Spleen (tissue), 11 donors: ENCODE data around the gene CASTOR1. TPM values are rescaled to one million over a fixed set of nuclear protein-coding genes. Genes with fewer than 3 reads are reported as not detected.

ENCODE experiments used
- DNase-seq: peaks from one replicate; pipeline ENCODE4 v3.0.0-alpha.2; 2020
- H3K27ac ChIP-seq, 8 donors: fragments of 200-600 bp; sonication (generic) in 7 of 8; 1 replicate in 4 of 8; 2 replicates in 4 of 8; pipeline versions ENCODE4 v1.5.0 to v1.8.0; 2016 to 2021; ENCODE audit warnings: inconsistent platforms in 4 of 8, mild to moderate bottlenecking in 4 of 8, moderate library complexity in 1 of 8
- H3K27me3 ChIP-seq, 7 donors: fragments of 200-600 bp; sonication (generic) in 6 of 7; replicated peaks in 1 of 7; 1 replicate in 4 of 7; 2 replicates in 3 of 7; pipeline versions ENCODE4 v1.5.0 to v1.8.0; 2016 to 2021; ENCODE audit warnings: inconsistent platforms in 3 of 7, mild to moderate bottlenecking in 1 of 7
- H3K36me3 ChIP-seq, 6 donors: fragments of 200-600 bp; sonication (generic) in 5 of 6; 1 replicate in 4 of 6; 2 replicates in 2 of 6; pipeline versions ENCODE4 v1.5.0 to v1.8.0; 2016 to 2021; ENCODE audit warnings: inconsistent platforms in 2 of 6
- H3K4me1 ChIP-seq, 6 donors: fragments of 200-600 bp; sonication (generic) in 5 of 6; 1 replicate in 3 of 6; 2 replicates in 3 of 6; pipeline versions ENCODE4 v1.5.0 to v1.8.0; 2016 to 2021; ENCODE audit warnings: inconsistent platforms in 3 of 6
- H3K4me3 ChIP-seq, 8 donors: fragments of 200-600 bp; sonication (generic) in 7 of 8; 1 replicate in 4 of 8; 2 replicates in 4 of 8; pipeline versions ENCODE4 v1.5.0 to v1.8.0; 2016 to 2021; ENCODE audit warnings: inconsistent platforms in 4 of 8, mild to moderate bottlenecking in 4 of 8, moderate library complexity in 2 of 8
- H3K9me3 ChIP-seq, 8 donors: fragments of 200-600 bp; sonication (generic) in 7 of 8; 1 replicate in 4 of 8; 2 replicates in 4 of 8; pipeline versions ENCODE4 v1.5.0 to v1.8.0; 2016 to 2021; ENCODE audit warnings: inconsistent platforms in 4 of 8
- CTCF ChIP-seq, 11 experiments: fragments of 200-600 bp in 7 of 11; fragments of 450-650 bp in 4 of 11; sonication (generic) in 4 of 11; IDR thresholded peaks in 8 of 11; conservative IDR thresholded peaks in 3 of 11; 1 replicate in 7 of 11; 2 replicates in 4 of 11; pipeline versions ENCODE4 v1.4.0 to v1.8.0; 2016 to 2021; ENCODE audit warnings: antibody characterized with exemption in 11 of 11, inconsistent platforms in 4 of 11, mild to moderate bottlenecking in 1 of 11
- POLR2A ChIP-seq, 3 donors: fragments of 450-650 bp; IDR thresholded peaks; one replicate each; pipeline ENCODE4 v1.5.1; 2017; ENCODE audit warnings: antibody characterized with exemption in 3 of 3, mild to moderate bottlenecking in 1 of 3
- POLR2AphosphoS5 ChIP-seq, 3 donors: sonication (generic); formaldehyde crosslinking; IDR thresholded peaks; one replicate each; pipeline ENCODE4 v1.5.1; 2017; ENCODE audit warnings: antibody characterized with exemption in 3 of 3
- WGBS, 5 donors: extraction: QIAGEN DNeasy Blood & Tissue Kit in 3 of 5; methylation state at CpG; one replicate each; pipeline versions ENCODE4 v1.1.5 to v1.1.7; 2013 to 2018; 5-methylcytosine and 5-hydroxymethylcytosine counted together
- intact Hi-C: fragments of 100-400 bp; cut with DNase I; formaldehyde crosslinking; loops from one replicate; pipeline ENCODE4 v1.15.0; 2023; ENCODE audit warnings: low total_unique reads
- polyA plus RNA-seq, 3 donors: library from polyadenylated mRNA; stranded (reverse); fragments of 200-250 nt; gene quantifications; one replicate each; pipeline ENCODE4 v1.2.1, GENCODE V29; 2013
- total RNA-seq, 7 donors: library from RNA; depleted of rRNA in 3 of 7; stranded (reverse); fragments of >200 nt in 3 of 7; fragmentation: NEBNext Ultra II Directional in 4 of 7; extraction: Animal tissue kit (Norgen Biotek cat#: 25700) in 4 of 7; gene quantifications; one replicate each; pipeline versions ENCODE4 v1.1.0 to v1.2.1, GENCODE V29; 2016 to 2021
- donor health status: healthy with polysubstance abuse.
- donor health status: DM: no; HTN: no; CAD: no; lungs with moderate emphysema.
- donor health status: DM: no; HTN: no; CAD: no.
- donor health status: Bipolar disorder and iron deficiency.
- donor health status: healthy.
- donor health status: DM: no; HTN: no; CAD: no.
- donor health status: DM: yes; HTN: yes; CAD: no.

CASTOR1 gene
- total and polyA plus RNA-seq, 10 donors, result 5.6 to 18.9 (median 12.6) TPM

GRCh38 chr22:30282616-30283046 lies 6.7 kb downstream of the CASTOR1 start:
- H3K27ac ChIP-seq, result no peak overlapping the region

GRCh38 chr22:30280505-30280904 lies 8.8 kb downstream of the CASTOR1 start:
- H3K27ac ChIP-seq, result no peak overlapping the region
- peaks cover 12 to 66% (median 48%) of the 10 kb centered on the region in 6 donors for H3K4me1 ChIP-seq
- WGBS, 5 donors, result 84 to 95% (median 89%) methylated on average over 8 of the region's 8 CpGs
- H3K9me3 ChIP-seq, result no peaks in the 10 kb centered on the region
- intact Hi-C loops, result loop anchor here (10.0 kb wide), 1 partner anchor 176 kb away; no protein-coding TSS in a partner anchor
- DNase-seq, result no peak
- peaks cover 0 to 26% (median 0%) of the 10 kb centered on the region in 7 donors for H3K27me3 ChIP-seq
- no peak for TF ChIP-seq CTCF (IDR thresholded peaks at IDR 0.05 in 8 of 11, conservative IDR thresholded peaks at IDR 0.05 in 3 of 11)
- no peak for TF ChIP-seq POLR2AphosphoS5 (IDR thresholded peaks at IDR 0.05)
- no peak for TF ChIP-seq POLR2A (IDR thresholded peaks at IDR 0.05)
- no peak overlapping the region for H3K4me3 ChIP-seq
- H3K36me3 ChIP-seq, result peaks cover 0 to 21% (median 8%) of the 10 kb centered on the region in 6 donors

More at GRCh38 chr22:30282616-30283046, 6.7 kb downstream of the CASTOR1 start:
- TF ChIP-seq CTCF (IDR thresholded peaks at IDR 0.05 in 8 of 11, conservative IDR thresholded peaks at IDR 0.05 in 3 of 11), result no peak
- TF ChIP-seq POLR2AphosphoS5 (IDR thresholded peaks at IDR 0.05), result peak in 1 of 3 donors; percentile 19
- intact Hi-C loops, result loop anchor here (10.0 kb wide), 1 partner anchor 178 kb away; no protein-coding TSS in a partner anchor
- H3K27me3 ChIP-seq, result peaks cover 0 to 20% (median 0%) of the 10 kb centered on the region in 7 donors
- WGBS, 5 donors, result 18 to 36% (median 26%) methylated on average over 3 to 7 of the region's 7 CpGs
- DNase-seq, result no peak
- H3K9me3 ChIP-seq, result no peaks in the 10 kb centered on the region
- H3K4me1 ChIP-seq, result peaks cover 10 to 61% (median 42%) of the 10 kb centered on the region in 6 donors
- H3K36me3 ChIP-seq, result peaks cover 0 to 30% (median 10%) of the 10 kb centered on the region in 6 donors
- H3K4me3 ChIP-seq, result no peak overlapping the region

- H3K4me3 ChIP-seq, result no peak overlapping the region
- TF ChIP-seq CTCF (IDR thresholded peaks at IDR 0.05 in 8 of 11, conservative IDR thresholded peaks at IDR 0.05 in 3 of 11) (no peak), POLR2A (IDR thresholded peaks at IDR 0.05) (no peak), POLR2AphosphoS5 (IDR thresholded peaks at IDR 0.05) (no peak)
- H3K27ac ChIP-seq, result no peak overlapping the region
- intact Hi-C loops, result loop anchor here (10.0 kb wide), 1 partner anchor 175 kb away; no protein-coding TSS in a partner anchor
- DNase-seq, result no peak
- peaks cover 12 to 72% (median 50%) of the 10 kb centered on the region in 6 donors for H3K4me1 ChIP-seq
- H3K36me3 ChIP-seq, result peaks cover 0 to 15% (median 3%) of the 10 kb centered on the region in 6 donors
- 82 to 89% (median 84%) methylated on average over 5 of the region's 5 CpGs for WGBS, 5 donors
- H3K9me3 ChIP-seq, result no peaks in the 10 kb centered on the region
- peaks cover 0 to 26% (median 0%) of the 10 kb centered on the region in 7 donors for H3K27me3 ChIP-seq
Observed at GRCh38 chr22:30279932-30280331, 9.4 kb downstream of the CASTOR1 start.

GRCh38 chr22:30279046-30279788 lies 10.1 kb downstream of the CASTOR1 start:
- Histone ChIP-seq H3K9me3 (no peaks in the 10 kb centered on the region), H3K27me3 (peaks cover 0 to 26% (median 0%) of the 10 kb centered on the region in 7 donors), H3K4me1 (peaks cover 12 to 76% (median 50%) of the 10 kb centered on the region in 6 donors), H3K27ac (peak overlapping the region in 3 of 8 donors; percentile 2 to 74 (median 74)), H3K36me3 (peaks cover 0 to 8% (median 0%) of the 10 kb centered on the region in 6 donors), H3K4me3 (no peak overlapping the region)
- DNase-seq, result no peak
- intact Hi-C loops, result no loop called here
- peak; percentile 72 to 86 (median 76) for TF ChIP-seq POLR2AphosphoS5 (IDR thresholded peaks at IDR 0.05)
- TF ChIP-seq CTCF (IDR thresholded peaks at IDR 0.05 in 8 of 11, conservative IDR thresholded peaks at IDR 0.05 in 3 of 11), result no peak
- 24 to 51% (median 28%) methylated on average over 12 to 16 of the region's 16 CpGs for WGBS, 5 donors
